NCI-H1436 treated with DMSO at 0.1 percent for 48 hours (cell line): ENCODE measurements around the gene ZMYM4.
"Not testable (repeated sequence)": the region's sequence is repeated elsewhere in the genome, so short reads cannot be mapped to it uniquely, and the experiment has no call there.

Experiments used
- DNase-seq: peaks from one replicate; lab custom pipeline; 2025; lab: John Stamatoyannopoulos, UW

ZMYM4 gene

DNA sequence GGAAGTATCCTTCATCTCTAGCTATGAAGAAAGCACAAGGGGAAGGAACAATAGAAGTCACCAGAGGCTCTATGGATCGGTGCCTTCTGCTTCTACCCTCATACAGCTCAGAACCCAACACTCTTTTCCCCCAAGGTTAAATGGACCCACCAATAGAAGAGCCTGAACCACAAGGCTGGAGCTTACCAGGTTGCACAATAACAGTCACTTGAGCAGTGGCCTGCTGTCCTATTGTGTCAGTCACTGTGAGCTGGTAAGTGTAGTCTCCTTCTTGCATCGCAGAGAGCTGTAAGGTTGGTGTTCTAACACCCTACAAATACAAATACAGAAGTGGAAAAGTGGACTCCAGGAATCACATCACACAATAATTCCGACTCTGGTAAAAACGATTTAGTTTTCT lies 185.7 kb downstream of the ZMYM4 start:
- no peak for DNase-seq

DNA sequence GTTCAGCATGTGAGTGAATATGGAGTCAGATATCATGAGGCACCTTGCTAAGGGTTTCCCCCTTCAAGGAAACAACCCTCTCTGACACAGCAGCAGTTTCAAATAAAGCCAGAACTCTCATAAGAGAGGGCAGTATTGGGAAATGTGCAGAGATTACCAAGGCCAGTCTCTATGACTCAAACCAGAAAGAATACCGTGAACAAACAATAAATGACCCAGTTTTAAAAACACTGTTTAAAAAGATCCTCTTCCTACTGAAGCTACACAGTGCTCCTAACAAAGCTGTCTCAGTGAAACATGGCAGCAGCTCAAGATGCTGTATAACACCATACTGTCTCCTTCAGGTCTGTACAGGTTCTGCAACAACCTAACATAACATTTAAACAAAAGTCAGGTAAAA lies 186.1 kb downstream of the ZMYM4 start:
- DNase-seq = no peak

DNA sequence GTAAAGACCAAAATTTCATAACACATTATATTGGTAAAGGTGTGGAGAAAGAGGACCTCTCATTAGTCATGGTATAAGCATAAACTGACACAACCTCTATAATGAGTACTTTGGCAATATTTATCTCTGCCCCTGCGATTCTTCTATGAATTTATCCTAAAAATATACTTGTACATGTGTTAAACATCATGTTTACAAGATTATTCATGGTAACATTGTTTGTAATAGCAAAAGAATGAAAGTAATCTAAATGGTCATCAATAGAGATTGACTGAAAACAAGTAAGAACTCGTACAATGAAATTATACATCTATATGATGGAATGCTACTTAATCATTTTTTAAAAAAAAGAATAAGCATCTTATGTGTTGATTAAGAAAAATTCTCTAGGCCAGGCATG lies 192.3 kb downstream of the ZMYM4 start:
- DNase-seq = no peak

- no peak for DNase-seq
Measured at GRCh38 chr1:35461966-35462651, 193.6 kb downstream of the ZMYM4 start.

DNA sequence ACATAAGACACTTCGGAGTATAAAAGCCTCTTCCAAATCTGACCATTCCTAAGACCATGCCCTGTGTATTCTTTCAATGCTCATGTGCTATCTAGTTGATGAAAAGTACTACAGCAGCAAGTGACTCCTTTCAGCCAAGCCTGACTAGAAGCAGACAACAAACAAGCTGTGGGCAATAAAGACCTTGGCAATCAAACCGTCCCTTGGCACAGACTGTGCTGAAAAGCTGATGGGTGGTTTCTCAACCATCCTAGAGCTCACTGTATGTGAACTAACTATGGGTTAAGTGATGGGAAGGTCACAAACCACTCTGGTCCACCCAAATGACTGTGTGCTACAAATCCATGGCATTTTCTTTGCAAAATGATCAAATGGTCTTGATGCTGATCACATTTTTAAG lies 194.7 kb downstream of the ZMYM4 start:
- no peak for DNase-seq

GRCh38 chr1:35463749-35464148 lies 195.2 kb downstream of the ZMYM4 start:
- DNase-seq = not testable (repeated sequence)

GRCh38 chr1:35466120-35466519 lies 197.6 kb downstream of the ZMYM4 start:
- no peak for DNase-seq

DNA sequence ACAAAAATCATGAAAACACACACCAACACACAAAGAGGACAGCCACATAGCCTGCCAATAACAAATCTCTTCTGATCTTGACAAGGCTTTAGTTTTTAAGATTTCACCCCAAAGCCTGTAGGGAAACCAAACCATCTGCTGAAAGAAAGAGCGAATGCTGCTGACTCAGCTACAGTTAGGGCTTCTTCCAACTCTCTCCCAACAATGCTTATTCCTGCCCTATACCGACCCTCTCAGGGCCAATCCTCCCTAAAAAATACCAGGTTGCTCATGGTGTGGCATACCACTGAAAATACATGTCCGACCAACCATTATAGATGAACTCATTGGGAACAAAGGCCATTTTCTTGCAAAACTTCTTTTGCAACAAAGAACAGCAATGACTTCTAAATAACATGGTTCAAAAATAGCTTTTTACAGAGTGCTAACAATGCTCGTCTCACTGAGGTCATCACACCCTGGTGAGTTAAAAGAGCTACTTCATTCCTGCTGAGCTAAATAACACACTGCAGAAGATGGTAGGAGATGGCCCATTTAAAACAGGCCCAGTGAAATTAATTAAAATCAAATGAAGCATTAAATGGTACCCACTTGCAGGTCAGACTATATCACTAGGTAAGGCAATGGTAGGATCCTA lies 202.6 kb downstream of the ZMYM4 start:
- no peak for DNase-seq
